Endothelial cell of umbilical vein (primary cell): ENCODE results near the gene CDCA5. TPM values are rescaled to one million over a fixed set of nuclear protein-coding genes. Genes with fewer than 3 reads are reported as not detected.

Experiments used
- BruUV-seq: library from RNA; stranded (reverse); fragments of 400-500 nt; replicated peaks from 2 replicates; lab custom pipeline; 2021; lab: Mats Ljungman, UMichigan
- CTCF ChIA-PET: fragments of 300-600, 350-600 bp; sonication (Branson Sonifier 250); formaldehyde crosslinking; loops from one replicate; lab custom pipeline; 2021; ENCODE audit warnings: antibody characterized with exemption, inconsistent platforms; lab: Charles Lee
- POLR2A ChIA-PET: fragments of 300-600, 350-600 bp; sonication (Branson Sonifier 250); formaldehyde crosslinking; loops from one replicate; lab custom pipeline; 2021; ENCODE audit warnings: antibody characterized with exemption, inconsistent platforms; lab: Charles Lee
- DNase-seq: peaks from one replicate; pipeline ENCODE4 v3.0.0-alpha.2; 2011; ENCODE audit warnings: low read depth, low spot score
- FAIRE-seq: peaks from 2 replicates; lab custom pipeline; 2011; peaks lifted over from hg19 to GRCh38; lab: Jason Lieb, UNC
- H2AFZ ChIP-seq: 2 replicates; pipeline ENCODE4 v1.6.0; 2012; ENCODE audit warnings: low read depth, low read length, control low read depth, inconsistent platforms
- H3K27ac ChIP-seq: 2 replicates; pipeline ENCODE4 v1.5.1; 2011; ENCODE audit warnings: low read depth, mild to moderate bottlenecking, control low read depth, low read length, moderate library complexity; ENCODE audit not compliant: insufficient read depth
- H3K27me3 ChIP-seq, 2 experiments: 2 replicates each; pipeline versions ENCODE4 v1.6.0 to v1.6.1; 2011; ENCODE audit warnings: low read length in 2 of 2, mixed read lengths in 1 of 2; ENCODE audit not compliant: control insufficient read depth in 2 of 2, insufficient read depth in 2 of 2
- H3K36me3 ChIP-seq, 2 experiments: 2 replicates in 1 of 2; 3 replicates in 1 of 2; pipeline ENCODE4 v1.5.1; 2011; ENCODE audit warnings: low read length in 2 of 2, mild to moderate bottlenecking in 1 of 2, moderate library complexity in 1 of 2; ENCODE audit not compliant: control insufficient read depth in 2 of 2, insufficient read depth in 2 of 2; ENCODE audit errors: extremely low read depth in 1 of 2
- H3K4me1 ChIP-seq: 3 replicates; pipeline ENCODE4 v1.5.1; 2011; ENCODE audit warnings: mild to moderate bottlenecking, low read length; ENCODE audit not compliant: control insufficient read depth, insufficient read depth; ENCODE audit errors: extremely low read depth
- H3K4me2 ChIP-seq: 2 replicates; pipeline ENCODE4 v1.6.1; 2011; ENCODE audit warnings: low read length, control low read depth, mixed read lengths; ENCODE audit not compliant: insufficient read depth
- H3K4me3 ChIP-seq, 3 experiments: fragments of 200-600 bp in 1 of 3; sonication (generic), shearing (Covaris generic) in 1 of 3; replicated peaks in 1 of 3; 2 replicates each; pipeline ENCODE4 v1.5.1; 2011 to 2016; ENCODE audit warnings: control low read depth in 3 of 3, low read length in 3 of 3, mild to moderate bottlenecking in 2 of 3, inconsistent platforms in 1 of 3, low read depth in 1 of 3, moderate library complexity in 1 of 3; ENCODE audit not compliant: insufficient read depth in 1 of 3
- H3K79me2 ChIP-seq: 2 replicates; pipeline ENCODE4 v1.6.0; 2012; ENCODE audit warnings: low read length, inconsistent platforms; ENCODE audit not compliant: control insufficient read depth, insufficient read depth
- H3K9ac ChIP-seq: replicated peaks from 2 replicates; pipeline ENCODE3; 2011; ENCODE audit warnings: low read length, control low read depth; ENCODE audit not compliant: insufficient read depth; ENCODE audit errors: extremely low read depth
- H3K9me1 ChIP-seq: replicated peaks from 3 replicates; pipeline ENCODE4 v1.6.0; 2011; ENCODE audit warnings: mild to moderate bottlenecking, low read length; ENCODE audit not compliant: control insufficient read depth, insufficient read depth; ENCODE audit errors: extremely low read depth
- H3K9me3 ChIP-seq: replicated peaks from 2 replicates; pipeline ENCODE4 v1.5.1; 2012; ENCODE audit warnings: low read length, inconsistent platforms; ENCODE audit not compliant: control insufficient read depth, insufficient read depth
- H4K20me1 ChIP-seq: replicated peaks from 2 replicates; pipeline ENCODE3; 2011; ENCODE audit warnings: mild to moderate bottlenecking, low read length; ENCODE audit not compliant: control insufficient read depth, insufficient read depth; ENCODE audit errors: extremely low read depth
- CTCF ChIP-seq, 2 donors: IDR thresholded peaks; 1 replicate in 1 of 2; 2 replicates in 1 of 2; pipeline ENCODE4 v1.5.1; 2011; ENCODE audit warnings: low read length in 2 of 2, mild to moderate bottlenecking in 2 of 2, moderate library complexity in 2 of 2, control low read depth in 1 of 2, inconsistent platforms in 1 of 2, low read depth in 1 of 2; ENCODE audit not compliant: insufficient read depth in 1 of 2; ENCODE audit errors: extremely low read depth in 1 of 2
- FOS ChIP-seq: IDR thresholded peaks from 2 replicates; pipeline ENCODE4 v1.6.1; 2011; ENCODE audit warnings: mild to moderate bottlenecking, low read length, moderate library complexity, borderline replicate concordance; ENCODE audit not compliant: insufficient read depth
- GATA2 ChIP-seq: IDR thresholded peaks from 2 replicates; pipeline ENCODE4 v1.7.0; 2011; ENCODE audit warnings: low read depth, mild to moderate bottlenecking, moderate library complexity, mixed read lengths, low read length; ENCODE audit not compliant: insufficient read length, insufficient read depth
- JUN ChIP-seq: IDR thresholded peaks from 2 replicates; pipeline ENCODE4 v1.6.1; 2011; ENCODE audit warnings: borderline replicate concordance, low read depth; ENCODE audit not compliant: insufficient read length, insufficient read depth
- MAX ChIP-seq: IDR thresholded peaks from 2 replicates; pipeline ENCODE4 v1.6.1; 2011; ENCODE audit not compliant: insufficient read depth, insufficient read length
- MYC ChIP-seq: IDR thresholded peaks from one replicate; pipeline ENCODE4 v1.6.1; 2011; ENCODE audit warnings: mild to moderate bottlenecking, low read depth, low read length
- POLR2AphosphoS5 ChIP-seq: IDR thresholded peaks from 2 replicates; pipeline ENCODE4 v1.6.1; 2012; ENCODE audit warnings: low read depth, mild to moderate bottlenecking, control low read depth, low read length, moderate library complexity; ENCODE audit not compliant: insufficient read depth
- dilution Hi-C: fragments of 300-500 bp; cut with MboI; formaldehyde crosslinking; loops from one replicate; pipeline ENCODE4 v1.15.0; 2019; ENCODE audit warnings: low sequenced_read_pairs; ENCODE audit not compliant: extremely low pct_ligation_motif_present
- intact Hi-C: fragments of 100-400 bp; cut with micrococcal nuclease; formaldehyde crosslinking; loops from one replicate; pipeline ENCODE4 v1.10.0; 2022
- polyA plus RNA-seq, 4 experiments: library from polyadenylated mRNA; depleted of rRNA in 3 of 4; stranded (reverse) in 3 of 4; unstranded in 1 of 4; fragments of >200 nt; gene quantifications; 2 replicates each; pipeline versions ENCODE4 v1.2.1 to v1.2.3, GENCODE V29; 2011 to 2012; ENCODE audit warnings: missing spikeins in 1 of 4
- total RNA-seq: library from RNA; stranded (reverse); gene quantifications from 2 replicates; pipeline ENCODE4 v1.2.3, GENCODE V29; 2021

Gene CDCA5
- total and polyA plus RNA-seq, 2 donors (not counting 3 experiments of a cell fraction or from before 2014, with no cell fraction given) = 16.4 to 35.7 TPM

GRCh38 chr11:65086809-65087208, 3.0 kb upstream of the CDCA5 start:
- intact Hi-C loops = no loop called here

More at GRCh38 chr11:65086809-65087208, 3.0 kb upstream of the CDCA5 start:
- Histone ChIP-seq H3K4me2 (no peak overlapping the region), H3K79me2 (peaks cover 27% of the 10 kb centered on the region), H3K27me3 (no peaks in the 10 kb centered on the region), H4K20me1 (no peaks in the 10 kb centered on the region), H3K4me1 (peaks cover 17% of the 10 kb centered on the region), H3K9me1 (no peaks in the 10 kb centered on the region), H3K9ac (no peak overlapping the region), H3K9me3 (no peaks in the 10 kb centered on the region), H3K4me3 (no peak overlapping the region), H3K36me3 (peaks cover 5 to 28% of the 10 kb centered on the region in 2 experiments), H2AFZ (no peak overlapping the region), H3K27ac (no peak overlapping the region)
- dilution Hi-C loops = no loop called here
- DNase-seq (no peak), FAIRE-seq (no peak)
- BruUV-seq = no TSS peak
- ChIA-PET POLR2A (interaction anchor here (2.0 kb wide), 1 partner anchor 36 kb away, joined by 6 read pairs; the partner anchor contains the start of genes FAU and MRPL49), CTCF (no interaction called here)
- TF ChIP-seq GATA2 = no peak
- TF ChIP-seq MYC = no peak
- no peak for TF ChIP-seq FOS
- TF ChIP-seq POLR2AphosphoS5 = no peak
- no peak for TF ChIP-seq MAX
- no peak for TF ChIP-seq JUN
- no peak for TF ChIP-seq CTCF (IDR thresholded peaks at IDR 0.05; ENCODE audit: extremely low read depth in 1 of 2, insufficient read depth in 1 of 2, low read depth in 1 of 2, low read length in 2 of 2)
